HL-60 (cell line): ENCODE data around the gene PSTPIP1.

Experiments
- GABPA ChIP-seq: IDR thresholded peaks from 2 replicates; pipeline ENCODE4 v1.6.1; 2012; ENCODE audit warnings: low read depth
- POLR2AphosphoS5 ChIP-seq: IDR thresholded peaks from 2 replicates; pipeline ENCODE4 v1.6.1; 2012; ENCODE audit warnings: low read depth
- SPI1 ChIP-seq: IDR thresholded peaks from 2 replicates; pipeline ENCODE4 v1.6.1; 2012; ENCODE audit warnings: low read depth, mild to moderate bottlenecking, borderline replicate concordance
- TF ChIP-seq, protein P1 (sequence below): IDR thresholded peaks from one replicate; pipeline ENCODE4 v1.5.1; 2011; ENCODE audit warnings: low read length, control low read depth, inconsistent platforms; ENCODE audit not compliant: insufficient read depth
- TF ChIP-seq, protein P2 (sequence below): IDR thresholded peaks from 2 replicates; pipeline ENCODE4 v1.6.1; 2012; ENCODE audit warnings: low read depth; ENCODE audit not compliant: insufficient replicate concordance

DNA sequence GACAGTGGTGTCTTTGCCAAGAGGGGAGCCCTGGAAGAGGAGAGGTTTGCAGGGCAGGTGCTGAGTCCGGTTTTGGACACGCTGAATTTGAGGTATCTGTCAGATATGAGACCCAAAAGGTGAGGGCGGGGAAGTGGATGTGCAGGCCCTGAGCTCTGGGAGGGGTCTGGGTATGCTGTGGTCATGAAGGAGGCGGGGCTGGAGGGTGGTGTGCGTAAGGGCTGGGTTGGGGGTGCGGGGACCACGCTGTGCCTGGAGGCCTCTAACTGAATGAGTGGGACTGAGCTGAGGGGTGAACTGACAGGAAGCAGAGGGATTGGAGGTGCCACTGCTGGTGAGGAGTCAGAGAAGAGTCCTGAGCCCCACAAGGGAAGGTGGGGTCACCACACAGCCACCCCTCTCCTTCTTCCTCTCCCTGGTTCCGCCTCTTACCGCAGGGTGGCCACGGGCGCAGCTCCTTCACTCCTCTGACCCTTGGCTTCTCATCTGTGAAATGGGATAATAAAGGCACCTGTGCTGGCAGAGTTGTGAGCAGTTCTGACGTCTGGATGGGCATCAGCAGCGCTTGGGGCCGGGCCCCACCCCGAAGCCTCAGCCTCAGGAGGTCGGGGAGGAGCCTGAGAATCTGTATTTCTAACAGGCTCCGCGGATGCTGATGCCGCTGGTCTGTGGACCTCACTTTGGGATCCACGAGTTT, 28.8 kb downstream of the PSTPIP1 start:
- TF ChIP-seq, protein P1, sequence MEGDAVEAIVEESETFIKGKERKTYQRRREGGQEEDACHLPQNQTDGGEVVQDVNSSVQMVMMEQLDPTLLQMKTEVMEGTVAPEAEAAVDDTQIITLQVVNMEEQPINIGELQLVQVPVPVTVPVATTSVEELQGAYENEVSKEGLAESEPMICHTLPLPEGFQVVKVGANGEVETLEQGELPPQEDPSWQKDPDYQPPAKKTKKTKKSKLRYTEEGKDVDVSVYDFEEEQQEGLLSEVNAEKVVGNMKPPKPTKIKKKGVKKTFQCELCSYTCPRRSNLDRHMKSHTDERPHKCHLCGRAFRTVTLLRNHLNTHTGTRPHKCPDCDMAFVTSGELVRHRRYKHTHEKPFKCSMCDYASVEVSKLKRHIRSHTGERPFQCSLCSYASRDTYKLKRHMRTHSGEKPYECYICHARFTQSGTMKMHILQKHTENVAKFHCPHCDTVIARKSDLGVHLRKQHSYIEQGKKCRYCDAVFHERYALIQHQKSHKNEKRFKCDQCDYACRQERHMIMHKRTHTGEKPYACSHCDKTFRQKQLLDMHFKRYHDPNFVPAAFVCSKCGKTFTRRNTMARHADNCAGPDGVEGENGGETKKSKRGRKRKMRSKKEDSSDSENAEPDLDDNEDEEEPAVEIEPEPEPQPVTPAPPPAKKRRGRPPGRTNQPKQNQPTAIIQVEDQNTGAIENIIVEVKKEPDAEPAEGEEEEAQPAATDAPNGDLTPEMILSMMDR: no peak
- TF ChIP-seq, protein P2, sequence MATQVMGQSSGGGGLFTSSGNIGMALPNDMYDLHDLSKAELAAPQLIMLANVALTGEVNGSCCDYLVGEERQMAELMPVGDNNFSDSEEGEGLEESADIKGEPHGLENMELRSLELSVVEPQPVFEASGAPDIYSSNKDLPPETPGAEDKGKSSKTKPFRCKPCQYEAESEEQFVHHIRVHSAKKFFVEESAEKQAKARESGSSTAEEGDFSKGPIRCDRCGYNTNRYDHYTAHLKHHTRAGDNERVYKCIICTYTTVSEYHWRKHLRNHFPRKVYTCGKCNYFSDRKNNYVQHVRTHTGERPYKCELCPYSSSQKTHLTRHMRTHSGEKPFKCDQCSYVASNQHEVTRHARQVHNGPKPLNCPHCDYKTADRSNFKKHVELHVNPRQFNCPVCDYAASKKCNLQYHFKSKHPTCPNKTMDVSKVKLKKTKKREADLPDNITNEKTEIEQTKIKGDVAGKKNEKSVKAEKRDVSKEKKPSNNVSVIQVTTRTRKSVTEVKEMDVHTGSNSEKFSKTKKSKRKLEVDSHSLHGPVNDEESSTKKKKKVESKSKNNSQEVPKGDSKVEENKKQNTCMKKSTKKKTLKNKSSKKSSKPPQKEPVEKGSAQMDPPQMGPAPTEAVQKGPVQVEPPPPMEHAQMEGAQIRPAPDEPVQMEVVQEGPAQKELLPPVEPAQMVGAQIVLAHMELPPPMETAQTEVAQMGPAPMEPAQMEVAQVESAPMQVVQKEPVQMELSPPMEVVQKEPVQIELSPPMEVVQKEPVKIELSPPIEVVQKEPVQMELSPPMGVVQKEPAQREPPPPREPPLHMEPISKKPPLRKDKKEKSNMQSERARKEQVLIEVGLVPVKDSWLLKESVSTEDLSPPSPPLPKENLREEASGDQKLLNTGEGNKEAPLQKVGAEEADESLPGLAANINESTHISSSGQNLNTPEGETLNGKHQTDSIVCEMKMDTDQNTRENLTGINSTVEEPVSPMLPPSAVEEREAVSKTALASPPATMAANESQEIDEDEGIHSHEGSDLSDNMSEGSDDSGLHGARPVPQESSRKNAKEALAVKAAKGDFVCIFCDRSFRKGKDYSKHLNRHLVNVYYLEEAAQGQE: no peak
- no peak for TF ChIP-seq SPI1
- TF ChIP-seq POLR2AphosphoS5: no peak; the same call in 1 of the 2 replicates
- TF ChIP-seq GABPA: no peak
